Endothelial cell of umbilical vein (primary cell): ENCODE measurements around the gene ZNF556. TPM values are rescaled to one million over a fixed set of nuclear protein-coding genes. Genes with fewer than 3 reads are reported as not detected.

Source experiments
- BruUV-seq: library from RNA; stranded (reverse); fragments of 400-500 nt; replicated peaks from 2 replicates; lab custom pipeline; 2021; lab: Mats Ljungman, UMichigan
- CTCF ChIA-PET: fragments of 300-600, 350-600 bp; sonication (Branson Sonifier 250); formaldehyde crosslinking; loops from one replicate; lab custom pipeline; 2021; ENCODE audit warnings: antibody characterized with exemption, inconsistent platforms; lab: Charles Lee
- POLR2A ChIA-PET: fragments of 300-600, 350-600 bp; sonication (Branson Sonifier 250); formaldehyde crosslinking; loops from one replicate; lab custom pipeline; 2021; ENCODE audit warnings: antibody characterized with exemption, inconsistent platforms; lab: Charles Lee
- DNase-seq: peaks from one replicate; pipeline ENCODE4 v3.0.0-alpha.2; 2011; ENCODE audit warnings: low read depth, low spot score
- FAIRE-seq: peaks from 2 replicates; lab custom pipeline; 2011; peaks lifted over from hg19 to GRCh38; lab: Jason Lieb, UNC
- H2AFZ ChIP-seq: 2 replicates; pipeline ENCODE4 v1.6.0; 2012; ENCODE audit warnings: low read depth, low read length, control low read depth, inconsistent platforms
- H3K27ac ChIP-seq: 2 replicates; pipeline ENCODE4 v1.5.1; 2011; ENCODE audit warnings: low read depth, mild to moderate bottlenecking, control low read depth, low read length, moderate library complexity; ENCODE audit not compliant: insufficient read depth
- H3K27me3 ChIP-seq, 2 experiments: 2 replicates each; pipeline versions ENCODE4 v1.6.0 to v1.6.1; 2011; ENCODE audit warnings: low read length in 2 of 2, mixed read lengths in 1 of 2; ENCODE audit not compliant: control insufficient read depth in 2 of 2, insufficient read depth in 2 of 2
- H3K36me3 ChIP-seq, 2 experiments: 2 replicates in 1 of 2; 3 replicates in 1 of 2; pipeline ENCODE4 v1.5.1; 2011; ENCODE audit warnings: low read length in 2 of 2, mild to moderate bottlenecking in 1 of 2, moderate library complexity in 1 of 2; ENCODE audit not compliant: control insufficient read depth in 2 of 2, insufficient read depth in 2 of 2; ENCODE audit errors: extremely low read depth in 1 of 2
- H3K4me1 ChIP-seq: 3 replicates; pipeline ENCODE4 v1.5.1; 2011; ENCODE audit warnings: mild to moderate bottlenecking, low read length; ENCODE audit not compliant: control insufficient read depth, insufficient read depth; ENCODE audit errors: extremely low read depth
- H3K4me2 ChIP-seq: 2 replicates; pipeline ENCODE4 v1.6.1; 2011; ENCODE audit warnings: low read length, control low read depth, mixed read lengths; ENCODE audit not compliant: insufficient read depth
- H3K4me3 ChIP-seq, 3 experiments: fragments of 200-600 bp in 1 of 3; sonication (generic), shearing (Covaris generic) in 1 of 3; replicated peaks in 1 of 3; 2 replicates each; pipeline ENCODE4 v1.5.1; 2011 to 2016; ENCODE audit warnings: control low read depth in 3 of 3, low read length in 3 of 3, mild to moderate bottlenecking in 2 of 3, inconsistent platforms in 1 of 3, low read depth in 1 of 3, moderate library complexity in 1 of 3; ENCODE audit not compliant: insufficient read depth in 1 of 3
- H3K79me2 ChIP-seq: 2 replicates; pipeline ENCODE4 v1.6.0; 2012; ENCODE audit warnings: low read length, inconsistent platforms; ENCODE audit not compliant: control insufficient read depth, insufficient read depth
- H3K9ac ChIP-seq: replicated peaks from 2 replicates; pipeline ENCODE3; 2011; ENCODE audit warnings: low read length, control low read depth; ENCODE audit not compliant: insufficient read depth; ENCODE audit errors: extremely low read depth
- H3K9me1 ChIP-seq: replicated peaks from 3 replicates; pipeline ENCODE4 v1.6.0; 2011; ENCODE audit warnings: mild to moderate bottlenecking, low read length; ENCODE audit not compliant: control insufficient read depth, insufficient read depth; ENCODE audit errors: extremely low read depth
- H3K9me3 ChIP-seq: replicated peaks from 2 replicates; pipeline ENCODE4 v1.5.1; 2012; ENCODE audit warnings: low read length, inconsistent platforms; ENCODE audit not compliant: control insufficient read depth, insufficient read depth
- H4K20me1 ChIP-seq: replicated peaks from 2 replicates; pipeline ENCODE3; 2011; ENCODE audit warnings: mild to moderate bottlenecking, low read length; ENCODE audit not compliant: control insufficient read depth, insufficient read depth; ENCODE audit errors: extremely low read depth
- CTCF ChIP-seq, 2 donors: IDR thresholded peaks; 1 replicate in 1 of 2; 2 replicates in 1 of 2; pipeline ENCODE4 v1.5.1; 2011; ENCODE audit warnings: low read length in 2 of 2, mild to moderate bottlenecking in 2 of 2, moderate library complexity in 2 of 2, control low read depth in 1 of 2, inconsistent platforms in 1 of 2, low read depth in 1 of 2; ENCODE audit not compliant: insufficient read depth in 1 of 2; ENCODE audit errors: extremely low read depth in 1 of 2
- EZH2 ChIP-seq: IDR thresholded peaks from 2 replicates; pipeline ENCODE4 v1.6.1; 2012; ENCODE audit warnings: borderline replicate concordance, low read depth, mild to moderate bottlenecking, moderate library complexity, low read length, inconsistent platforms; ENCODE audit not compliant: severe bottlenecking
- FOS ChIP-seq: IDR thresholded peaks from 2 replicates; pipeline ENCODE4 v1.6.1; 2011; ENCODE audit warnings: mild to moderate bottlenecking, low read length, moderate library complexity, borderline replicate concordance; ENCODE audit not compliant: insufficient read depth
- GATA2 ChIP-seq: IDR thresholded peaks from 2 replicates; pipeline ENCODE4 v1.7.0; 2011; ENCODE audit warnings: low read depth, mild to moderate bottlenecking, moderate library complexity, mixed read lengths, low read length; ENCODE audit not compliant: insufficient read length, insufficient read depth
- JUN ChIP-seq: IDR thresholded peaks from 2 replicates; pipeline ENCODE4 v1.6.1; 2011; ENCODE audit warnings: borderline replicate concordance, low read depth; ENCODE audit not compliant: insufficient read length, insufficient read depth
- MAX ChIP-seq: IDR thresholded peaks from 2 replicates; pipeline ENCODE4 v1.6.1; 2011; ENCODE audit not compliant: insufficient read depth, insufficient read length
- POLR2A ChIP-seq: IDR thresholded peaks from 2 replicates; pipeline ENCODE4 v1.6.1; 2012; ENCODE audit warnings: low read depth, mild to moderate bottlenecking, control low read depth, low read length
- dilution Hi-C: fragments of 300-500 bp; cut with MboI; formaldehyde crosslinking; loops from one replicate; pipeline ENCODE4 v1.15.0; 2019; ENCODE audit warnings: low sequenced_read_pairs; ENCODE audit not compliant: extremely low pct_ligation_motif_present
- intact Hi-C: fragments of 100-400 bp; cut with micrococcal nuclease; formaldehyde crosslinking; loops from one replicate; pipeline ENCODE4 v1.10.0; 2022
- polyA plus RNA-seq, 4 experiments: library from polyadenylated mRNA; depleted of rRNA in 3 of 4; stranded (reverse) in 3 of 4; unstranded in 1 of 4; fragments of >200 nt; gene quantifications; 2 replicates each; pipeline versions ENCODE4 v1.2.1 to v1.2.3, GENCODE V29; 2011 to 2012; ENCODE audit warnings: missing spikeins in 1 of 4
- total RNA-seq: library from RNA; stranded (reverse); gene quantifications from 2 replicates; pipeline ENCODE4 v1.2.3, GENCODE V29; 2021

ZNF556 gene
- total and polyA plus RNA-seq, 2 donors (not counting 3 experiments of a cell fraction or from before 2014, with no cell fraction given) = 0.01 TPM; not detected in 1

DNA sequence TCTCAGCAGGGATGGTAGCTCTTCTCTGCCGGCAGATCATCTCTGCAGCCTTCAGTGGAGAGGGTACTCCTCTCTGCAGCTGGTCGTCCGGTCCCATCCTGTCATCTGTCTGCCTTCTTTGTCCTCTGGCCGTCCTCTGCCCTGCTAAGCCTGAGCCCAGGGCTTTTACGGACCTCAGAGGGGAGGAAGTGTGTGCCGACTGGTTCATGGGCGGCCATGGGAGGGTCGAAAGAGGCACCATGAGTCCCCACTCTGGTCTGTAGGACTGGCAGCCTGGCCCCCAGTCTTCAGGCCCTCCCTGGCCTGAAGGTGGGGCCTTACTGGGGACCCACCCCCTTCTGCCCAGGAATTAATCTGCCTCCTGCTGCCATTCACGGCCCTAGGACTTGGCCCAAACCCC is 43.5 kb upstream of the ZNF556 start:
- Histone ChIP-seq H3K9me3 (no peaks in the 10 kb centered on the region), H3K36me3 (peaks cover 0 to 3% of the 10 kb centered on the region in 2 experiments), H3K4me3 (no peak overlapping the region), H3K27ac (no peak overlapping the region), H3K9ac (no peak overlapping the region), H3K79me2 (no peaks in the 10 kb centered on the region), H3K4me1 (peaks cover 3% of the 10 kb centered on the region), H3K27me3 (no peaks in the 10 kb centered on the region), H2AFZ (no peak overlapping the region), H4K20me1 (no peaks in the 10 kb centered on the region), H3K9me1 (no peaks in the 10 kb centered on the region), H3K4me2 (no peak overlapping the region)
- DNase-seq = no peak
- TF ChIP-seq POLR2A (no peak), GATA2 (no peak), EZH2 (no peak), CTCF (IDR thresholded peaks at IDR 0.05; ENCODE audit: extremely low read depth in 1 of 2, insufficient read depth in 1 of 2, low read depth in 1 of 2, low read length in 2 of 2) (no peak), JUN (no peak), FOS (no peak), MAX (no peak)
- CTCF ChIA-PET = interaction anchor here (1.1 kb wide), 1 partner anchor 18 kb away, joined by 3 read pairs; the partner anchor contains the start of gene ZNF555
- intact Hi-C loops = no loop called here
- POLR2A ChIA-PET = no interaction called here
- BruUV-seq = no TSS peak
- FAIRE-seq = no peak
- dilution Hi-C loops = no loop called here
